SK-N-SH treated with all-trans-retinoic acid at 6 μM for 48 hours (cell line): ENCODE measurements around the gene KPTN.

Experiments used
- ATAC-seq: fragments of 200-7000 bp; cut with Tn5 transposase; 3 replicates; pipeline ENCODE4 v1.9.1; 2020; ENCODE audit warnings: mild to moderate bottlenecking, moderate library complexity
- ARNTL ChIP-seq: fragments of 450-650 bp; formaldehyde crosslinking; IDR thresholded peaks from 2 replicates; pipeline ENCODE4 v1.5.0; 2020; ENCODE audit warnings: low read depth, mild to moderate bottlenecking, moderate library complexity, borderline replicate concordance
- BACH2 ChIP-seq: fragments of 250-450 bp; sonication (Bioruptor Pico); IDR thresholded peaks from 2 replicates; pipeline ENCODE4 v1.9.0; 2021; ENCODE audit warnings: mild to moderate bottlenecking, borderline replicate concordance
- CREB5 ChIP-seq: fragments of 250-450 bp; sonication (Bioruptor Pico); IDR thresholded peaks from 2 replicates; pipeline ENCODE4 v1.5.1; 2020; ENCODE audit warnings: low read depth, mild to moderate bottlenecking, moderate library complexity
- ESRRG ChIP-seq: fragments of 250-450 bp; sonication (Bioruptor Pico); IDR thresholded peaks from 2 replicates; pipeline ENCODE4 v1.6.1; 2021; ENCODE audit warnings: mild to moderate bottlenecking
- GLIS3 ChIP-seq: fragments of 250-450 bp; sonication (Bioruptor Pico); IDR thresholded peaks from 2 replicates; pipeline ENCODE4 v1.5.0; 2020; ENCODE audit warnings: mild to moderate bottlenecking, moderate library complexity
- OSR1 ChIP-seq: fragments of 250-450 bp; sonication (Bioruptor Pico); IDR thresholded peaks from 2 replicates; pipeline ENCODE4 v1.8.0; 2022; ENCODE audit warnings: moderate library complexity, mild to moderate bottlenecking, inconsistent platforms
- PATZ1 ChIP-seq: fragments of 250-450 bp; sonication (Bioruptor Pico); IDR thresholded peaks from 2 replicates; pipeline ENCODE4 v1.8.0; 2020; ENCODE audit warnings: mild to moderate bottlenecking, moderate library complexity, borderline replicate concordance
- PPARA ChIP-seq: fragments of 250-450 bp; sonication (Bioruptor Pico); IDR thresholded peaks from 2 replicates; pipeline ENCODE4 v1.5.0; 2020; ENCODE audit warnings: mild to moderate bottlenecking, borderline replicate concordance
- SNAI2 ChIP-seq: fragments of 250-450 bp; sonication (Bioruptor Pico); IDR thresholded peaks from 2 replicates; pipeline ENCODE4 v1.5.0; 2020; ENCODE audit warnings: mild to moderate bottlenecking, moderate library complexity
- TCF4 ChIP-seq: fragments of 250-450 bp; sonication (Bioruptor Pico); IDR thresholded peaks from 2 replicates; pipeline ENCODE4 v1.8.0; 2021; ENCODE audit warnings: mild to moderate bottlenecking, moderate library complexity, borderline replicate concordance
- TSHZ2 ChIP-seq: fragments of 250-450 bp; sonication (Bioruptor Pico); IDR thresholded peaks from 2 replicates; pipeline ENCODE4 v1.5.0; 2020; ENCODE audit warnings: mild to moderate bottlenecking, moderate library complexity
- ZC3H10 ChIP-seq: fragments of 250-450 bp; sonication (Bioruptor Pico); IDR thresholded peaks from 2 replicates; pipeline ENCODE4 v1.5.1; 2021; ENCODE audit warnings: mild to moderate bottlenecking, moderate library complexity
- ZFP3 ChIP-seq: fragments of 250-450 bp; sonication (Bioruptor Pico); IDR thresholded peaks from 2 replicates; pipeline ENCODE4 v1.5.0; 2020; ENCODE audit warnings: mild to moderate bottlenecking, moderate library complexity
- ZNF565 ChIP-seq: fragments of 450-650 bp; formaldehyde crosslinking; conservative IDR thresholded peaks from 2 replicates; pipeline ENCODE4 v1.5.0; 2020; ENCODE audit warnings: low read depth, mild to moderate bottlenecking, moderate library complexity
- ZNF70 ChIP-seq: fragments of 450-650 bp; formaldehyde crosslinking; IDR thresholded peaks from 2 replicates; pipeline ENCODE4 v1.5.0; 2020; ENCODE audit warnings: mild to moderate bottlenecking, moderate library complexity
- ZNF8 ChIP-seq: fragments of 450-650 bp; formaldehyde crosslinking; IDR thresholded peaks from 2 replicates; pipeline ENCODE4 v1.5.0; 2020; ENCODE audit warnings: mild to moderate bottlenecking, moderate library complexity
- TF ChIP-seq, protein P1 (sequence below): fragments of 250-450 bp; sonication (Bioruptor Pico); IDR thresholded peaks from 2 replicates; pipeline ENCODE4 v1.5.1; 2021; ENCODE audit warnings: mild to moderate bottlenecking, moderate library complexity
- TF ChIP-seq, protein P2 (sequence below): fragments of 250-450 bp; sonication (Bioruptor Pico); IDR thresholded peaks from 2 replicates; pipeline ENCODE4 v1.8.0; 2021; ENCODE audit warnings: low read depth, mild to moderate bottlenecking, moderate library complexity, borderline replicate concordance

Gene KPTN

DNA sequence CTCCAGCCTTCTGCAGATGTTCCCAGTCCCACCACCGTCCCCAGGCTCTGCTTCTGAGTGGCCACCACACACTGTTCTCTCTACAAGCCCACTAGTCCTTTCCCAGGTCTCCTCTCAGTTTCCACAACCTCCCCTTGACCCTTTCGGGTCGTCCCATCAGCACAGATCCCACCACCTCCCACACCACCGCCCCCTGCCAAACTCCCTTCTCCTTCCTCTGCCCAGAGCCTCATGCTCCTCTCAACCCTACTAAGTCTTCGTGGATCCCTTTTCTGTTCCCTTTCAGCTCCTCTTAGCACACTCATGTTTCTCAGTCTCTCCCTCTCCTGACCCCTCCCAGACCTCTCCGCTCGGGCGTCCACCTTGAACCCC is 28.9 kb upstream of the KPTN start (continued):
- TF ChIP-seq PATZ1 (CRISPR knock-in tag): no peak

DNA sequence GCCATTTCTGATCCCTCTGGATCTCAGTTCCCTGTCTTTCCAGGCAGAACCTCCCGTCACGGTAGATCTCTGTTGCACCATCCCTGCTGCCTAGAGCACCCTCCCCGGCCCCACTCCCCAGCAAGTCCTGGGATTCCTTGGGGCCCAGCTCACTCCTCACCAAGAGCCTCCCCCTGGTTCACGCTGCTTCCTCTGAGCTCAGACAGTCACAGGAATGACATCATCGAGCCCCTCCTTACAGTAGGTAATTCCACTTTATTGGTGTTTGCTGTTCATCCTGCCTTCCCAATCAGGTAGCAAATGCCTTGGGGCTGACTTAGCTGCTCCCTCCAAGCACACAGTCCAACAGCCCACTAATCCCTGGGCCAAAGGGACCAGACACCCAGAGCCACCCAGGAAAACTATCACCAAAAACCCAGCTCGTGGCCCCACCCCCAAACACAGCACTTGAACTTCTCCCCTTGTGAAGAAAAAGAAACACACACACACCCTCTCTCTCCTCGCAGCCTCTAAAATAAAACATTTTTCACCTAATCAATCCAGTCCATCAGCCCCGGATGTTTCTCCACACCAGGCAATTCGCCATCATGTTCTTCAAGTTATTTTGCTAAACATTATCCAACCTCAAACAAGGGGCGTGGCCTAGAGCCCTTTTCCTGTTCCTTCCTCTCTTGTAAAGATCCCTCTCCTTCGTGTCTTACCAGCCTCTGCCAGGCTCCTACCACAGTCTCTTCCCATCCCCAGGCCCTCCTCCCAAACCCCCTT is 28.3 kb upstream of the KPTN start:
- no peak for TF ChIP-seq SNAI2 (CRISPR knock-in tag)
- TF ChIP-seq ARNTL (CRISPR knock-in tag): no peak
- TF ChIP-seq CREB5 (CRISPR knock-in tag): no peak
- no peak for TF ChIP-seq OSR1 (CRISPR knock-in tag)
- TF ChIP-seq, protein P1, sequence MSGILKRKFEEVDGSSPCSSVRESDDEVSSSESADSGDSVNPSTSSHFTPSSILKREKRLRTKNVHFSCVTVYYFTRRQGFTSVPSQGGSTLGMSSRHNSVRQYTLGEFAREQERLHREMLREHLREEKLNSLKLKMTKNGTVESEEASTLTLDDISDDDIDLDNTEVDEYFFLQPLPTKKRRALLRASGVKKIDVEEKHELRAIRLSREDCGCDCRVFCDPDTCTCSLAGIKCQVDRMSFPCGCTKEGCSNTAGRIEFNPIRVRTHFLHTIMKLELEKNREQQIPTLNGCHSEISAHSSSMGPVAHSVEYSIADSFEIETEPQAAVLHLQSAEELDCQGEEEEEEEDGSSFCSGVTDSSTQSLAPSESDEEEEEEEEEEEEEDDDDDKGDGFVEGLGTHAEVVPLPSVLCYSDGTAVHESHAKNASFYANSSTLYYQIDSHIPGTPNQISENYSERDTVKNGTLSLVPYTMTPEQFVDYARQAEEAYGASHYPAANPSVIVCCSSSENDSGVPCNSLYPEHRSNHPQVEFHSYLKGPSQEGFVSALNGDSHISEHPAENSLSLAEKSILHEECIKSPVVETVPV (CRISPR knock-in tag): no peak
- no peak for TF ChIP-seq ZFP3 (CRISPR knock-in tag)
- no peak for TF ChIP-seq ZNF8 (CRISPR knock-in tag)
- no peak for TF ChIP-seq PPARA (CRISPR knock-in tag)
- TF ChIP-seq ESRRG: no peak
- TF ChIP-seq GLIS3 (CRISPR knock-in tag): no peak
- TF ChIP-seq ZNF565 (CRISPR knock-in tag): no peak
- TF ChIP-seq BACH2: no peak
- no peak for TF ChIP-seq TSHZ2 (CRISPR knock-in tag)
- TF ChIP-seq ZC3H10 (CRISPR knock-in tag): no peak
- no peak for TF ChIP-seq ZNF70
- TF ChIP-seq, protein P2, sequence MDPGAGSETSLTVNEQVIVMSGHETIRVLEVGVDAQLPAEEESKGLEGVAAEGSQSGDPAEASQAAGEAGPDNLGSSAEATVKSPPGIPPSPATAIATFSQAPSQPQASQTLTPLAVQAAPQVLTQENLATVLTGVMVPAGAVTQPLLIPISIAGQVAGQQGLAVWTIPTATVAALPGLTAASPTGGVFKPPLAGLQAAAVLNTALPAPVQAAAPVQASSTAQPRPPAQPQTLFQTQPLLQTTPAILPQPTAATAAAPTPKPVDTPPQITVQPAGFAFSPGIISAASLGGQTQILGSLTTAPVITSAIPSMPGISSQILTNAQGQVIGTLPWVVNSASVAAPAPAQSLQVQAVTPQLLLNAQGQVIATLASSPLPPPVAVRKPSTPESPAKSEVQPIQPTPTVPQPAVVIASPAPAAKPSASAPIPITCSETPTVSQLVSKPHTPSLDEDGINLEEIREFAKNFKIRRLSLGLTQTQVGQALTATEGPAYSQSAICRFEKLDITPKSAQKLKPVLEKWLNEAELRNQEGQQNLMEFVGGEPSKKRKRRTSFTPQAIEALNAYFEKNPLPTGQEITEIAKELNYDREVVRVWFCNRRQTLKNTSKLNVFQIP (CRISPR knock-in tag): no peak
- ATAC-seq: no peak

GRCh38 chr19:47511681-47512080 is 27.7 kb upstream of the KPTN start:
- TF ChIP-seq BACH2 (no peak), ZNF8 (CRISPR knock-in tag) (no peak), TCF4 (CRISPR knock-in tag) (no peak)
- TF ChIP-seq, protein P1 (CRISPR knock-in tag): no peak
- no peak for ATAC-seq
